GM19043 (cell line): ENCODE results near the gene MCF2L.

Experiments
- ATAC-seq: cut with Tn5 transposase; IDR thresholded peaks from one replicate; pipeline ENCODE4 v1.9.1; 2021; ENCODE audit warnings: low read depth; ENCODE audit not compliant: unreplicated experiment

Gene MCF2L

DNA sequence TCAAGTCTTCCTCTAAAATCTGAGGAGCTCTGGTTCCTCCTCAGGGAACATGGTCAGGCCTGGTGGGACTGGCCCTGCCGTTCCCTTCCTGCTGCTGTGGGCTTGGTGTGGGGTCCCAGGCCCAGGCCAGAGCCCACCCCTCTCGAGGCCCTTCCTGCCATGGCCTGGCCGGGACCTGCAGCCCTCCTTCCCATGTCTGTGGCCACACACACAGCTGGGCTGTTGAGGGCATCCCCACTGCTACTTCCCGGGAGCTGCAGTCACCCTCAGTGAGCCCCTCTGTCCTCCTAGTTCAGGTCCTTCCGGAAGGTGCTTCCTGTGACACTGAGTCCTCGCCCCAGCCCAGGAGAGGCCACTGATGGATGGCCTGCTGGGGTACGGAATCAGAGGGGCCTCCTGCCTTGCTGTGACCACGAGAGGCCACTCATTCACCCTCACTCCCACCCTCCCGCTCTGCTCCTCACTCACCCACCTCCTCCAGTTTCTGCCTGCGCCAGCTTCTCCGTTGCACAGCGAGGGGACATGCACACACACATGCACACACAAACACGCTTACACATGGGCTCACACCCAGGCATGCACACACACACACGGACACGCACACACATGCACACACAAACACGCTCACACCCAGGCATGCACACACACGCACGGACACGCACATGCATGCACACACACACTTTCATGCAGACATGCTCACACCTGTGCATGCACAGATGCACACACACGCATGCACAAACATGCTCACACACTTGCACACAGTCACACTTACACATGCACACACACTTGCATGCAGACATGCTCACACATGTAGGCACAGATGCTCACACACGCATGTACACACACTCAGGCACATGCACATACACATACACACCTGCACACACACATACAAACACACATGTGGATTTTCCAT, 7.3 kb upstream of the MCF2L start:
- no peak for ATAC-seq

DNA sequence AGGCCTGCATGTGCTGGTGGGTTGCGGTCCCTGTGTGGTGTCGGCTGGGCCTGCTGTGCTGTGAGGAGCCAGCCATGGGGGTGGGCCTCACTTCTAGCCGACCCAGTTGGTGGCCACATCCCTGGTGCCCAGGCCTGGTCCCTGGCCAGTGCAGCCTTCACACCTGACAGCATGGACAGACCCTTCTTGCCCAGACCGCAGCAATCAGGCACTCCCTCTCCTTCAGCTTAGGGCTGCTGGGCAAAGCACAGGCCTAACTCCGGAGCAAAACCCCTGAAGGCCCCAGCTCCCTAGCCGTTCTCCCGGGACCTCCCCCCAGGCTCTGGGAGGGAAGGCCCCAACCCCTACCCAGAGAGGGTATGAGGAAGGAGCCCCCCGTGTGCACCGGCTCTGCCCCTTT, 6.6 kb upstream of the MCF2L start:
- no peak for ATAC-seq

DNA sequence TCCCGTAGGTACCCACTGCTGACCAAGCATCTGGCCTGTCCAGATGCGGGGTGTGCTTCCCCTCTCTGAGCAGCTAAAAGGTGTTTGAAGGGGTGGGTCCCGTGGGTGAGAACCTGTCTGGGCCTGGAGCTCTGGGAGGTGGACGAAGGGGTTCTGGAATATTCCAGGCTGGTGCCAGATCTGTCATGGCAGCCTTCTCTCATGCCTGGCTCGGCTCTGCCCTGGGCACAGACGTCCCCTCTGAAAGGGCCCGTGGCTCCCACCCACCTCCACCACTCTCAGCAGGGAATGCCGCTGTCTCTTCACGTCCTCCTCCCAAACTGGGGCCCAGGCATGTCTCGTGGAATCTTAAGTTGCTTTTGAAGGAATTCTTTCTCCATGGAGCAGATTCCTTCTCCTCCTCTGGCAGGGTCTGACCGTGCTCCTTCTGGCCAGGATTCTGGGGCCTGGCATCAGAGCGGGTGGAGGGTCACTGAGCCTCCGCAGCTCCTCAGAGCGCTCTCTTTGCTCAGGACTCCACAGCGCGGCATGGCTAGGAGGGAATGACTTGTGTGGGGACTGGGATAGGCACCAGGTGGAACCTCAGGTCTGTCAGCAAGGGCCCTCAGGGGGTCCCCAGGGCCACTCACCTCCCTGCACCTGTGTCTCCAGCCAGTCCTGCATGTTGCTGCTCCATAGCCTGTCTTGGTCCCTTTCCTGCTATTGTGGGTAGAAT, 5.9 kb upstream of the MCF2L start:
- no peak for ATAC-seq

DNA sequence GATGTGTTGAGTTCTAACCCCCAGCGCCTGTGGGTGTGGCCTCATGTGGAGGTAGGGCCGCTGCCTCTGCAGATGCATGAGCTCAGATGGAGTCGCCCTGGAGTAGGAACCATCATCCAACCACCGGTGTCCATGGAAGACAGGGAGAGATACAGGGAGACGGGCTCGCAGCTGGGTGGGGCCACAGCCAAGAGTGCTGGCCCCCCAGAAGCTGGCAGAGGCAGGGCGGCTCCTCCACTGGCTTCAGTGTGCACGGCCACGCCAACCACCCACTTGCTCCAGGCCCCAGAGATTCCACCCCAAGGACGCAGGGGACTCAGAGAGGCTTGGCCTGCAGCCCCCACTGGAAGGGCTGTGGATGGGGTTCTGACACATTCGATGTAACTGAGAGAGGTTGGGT, 5.4 kb upstream of the MCF2L start:
- ATAC-seq, result no peak

DNA sequence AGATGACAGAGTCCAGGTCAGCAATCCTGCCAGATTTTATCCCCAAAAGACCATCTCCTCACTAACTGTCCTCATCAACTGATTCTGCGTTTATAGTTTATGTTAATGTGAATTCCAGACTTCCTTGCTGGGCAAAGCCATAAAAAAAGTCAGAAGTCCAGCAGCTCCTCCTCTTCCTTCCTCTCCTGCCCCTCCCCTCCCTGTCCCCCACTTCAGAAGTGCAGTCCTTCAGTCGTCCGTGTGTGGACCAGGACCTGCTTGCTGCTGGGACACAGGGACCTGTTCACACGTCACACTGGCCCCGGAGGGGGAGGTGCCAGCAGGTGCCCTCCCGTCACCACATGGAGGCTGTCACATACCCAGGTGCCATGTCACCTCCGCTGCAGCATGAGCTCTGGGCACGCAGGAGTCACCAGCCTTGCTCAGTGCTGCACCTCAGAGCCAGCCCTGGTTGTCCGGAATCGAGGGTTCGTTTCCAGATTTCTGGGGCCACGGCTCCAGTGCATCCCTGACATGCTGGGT, 4.0 kb upstream of the MCF2L start:
- no peak for ATAC-seq

DNA sequence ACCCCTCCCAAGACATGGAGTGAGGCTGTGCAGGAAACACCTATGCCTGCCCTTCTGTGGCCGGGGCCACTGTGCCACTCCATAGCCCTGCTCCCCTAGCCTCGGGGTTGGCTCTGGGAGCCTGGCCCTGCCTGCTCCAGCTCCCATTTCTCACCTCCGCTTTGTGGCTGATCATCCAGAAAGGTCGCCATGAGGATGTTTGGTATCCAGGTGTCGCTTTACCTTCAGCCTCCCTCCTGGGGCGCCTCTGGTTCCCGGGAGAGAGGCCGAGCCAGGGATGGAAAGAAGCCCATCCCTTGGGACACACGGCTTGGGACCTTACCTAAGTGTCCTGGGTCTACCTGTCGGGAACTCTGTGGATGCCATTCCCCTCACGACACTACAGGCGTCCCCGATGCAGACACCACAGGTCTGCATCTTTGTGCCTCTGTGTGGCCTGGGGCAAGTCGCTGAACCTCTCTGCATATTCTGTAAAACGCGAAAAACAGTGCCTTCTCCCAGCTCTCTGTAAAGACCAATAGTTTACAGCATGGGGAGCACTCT, 3.4 kb upstream of the MCF2L start:
- no peak for ATAC-seq

DNA sequence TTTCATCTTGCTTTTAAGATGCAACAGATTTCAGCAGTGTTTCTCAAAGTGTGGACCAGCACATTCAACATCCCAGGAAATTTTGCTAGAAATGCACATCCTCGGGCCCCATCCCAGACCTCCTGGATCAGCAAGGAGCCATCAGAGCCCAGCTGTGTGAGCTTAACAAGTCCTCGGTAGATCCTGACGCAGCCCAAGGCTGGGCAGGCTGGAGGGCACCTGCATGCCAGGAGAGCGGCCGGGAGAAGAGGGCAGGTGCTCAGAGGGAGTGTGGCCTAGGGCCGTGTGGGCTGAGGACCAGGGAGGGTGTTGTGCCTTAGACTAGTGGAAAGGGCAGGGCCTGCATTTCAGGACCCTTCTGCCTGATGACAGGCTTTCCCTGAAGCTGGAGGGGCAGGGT, 2.2 kb upstream of the MCF2L start:
- no peak for ATAC-seq

DNA sequence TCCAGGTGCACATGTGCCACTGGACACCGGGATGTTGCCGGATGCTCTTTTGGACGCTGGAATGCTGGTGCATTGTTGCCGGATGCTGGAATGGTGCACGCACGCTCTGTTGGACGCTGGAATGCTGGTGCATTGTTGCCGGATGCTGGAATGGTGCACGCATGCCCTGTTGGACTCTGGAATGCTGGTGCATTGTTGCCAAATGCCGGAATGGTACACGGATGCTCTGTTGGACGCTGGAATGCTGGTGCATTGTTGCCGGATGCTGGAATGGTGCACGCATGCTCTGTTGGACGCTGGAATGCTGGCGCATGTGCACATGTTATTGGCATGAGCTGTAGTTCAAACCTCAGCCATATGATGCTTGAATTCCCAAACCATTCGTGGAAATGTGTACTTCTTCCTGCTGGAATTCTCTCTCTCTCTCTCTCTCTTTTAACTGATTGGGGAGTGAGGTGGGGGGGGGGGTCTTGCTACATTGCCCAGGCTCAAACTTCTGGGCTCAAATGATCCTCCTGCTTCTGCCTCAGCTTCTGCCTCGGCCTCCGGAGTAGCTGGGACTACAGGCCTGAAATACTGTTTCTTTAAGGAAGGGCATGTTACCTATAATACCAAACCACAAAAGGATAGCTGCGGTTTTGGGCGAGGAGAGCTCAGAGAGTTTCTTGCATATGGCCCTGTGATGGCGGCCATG, 1.2 kb upstream of the MCF2L start:
- no peak for ATAC-seq

DNA sequence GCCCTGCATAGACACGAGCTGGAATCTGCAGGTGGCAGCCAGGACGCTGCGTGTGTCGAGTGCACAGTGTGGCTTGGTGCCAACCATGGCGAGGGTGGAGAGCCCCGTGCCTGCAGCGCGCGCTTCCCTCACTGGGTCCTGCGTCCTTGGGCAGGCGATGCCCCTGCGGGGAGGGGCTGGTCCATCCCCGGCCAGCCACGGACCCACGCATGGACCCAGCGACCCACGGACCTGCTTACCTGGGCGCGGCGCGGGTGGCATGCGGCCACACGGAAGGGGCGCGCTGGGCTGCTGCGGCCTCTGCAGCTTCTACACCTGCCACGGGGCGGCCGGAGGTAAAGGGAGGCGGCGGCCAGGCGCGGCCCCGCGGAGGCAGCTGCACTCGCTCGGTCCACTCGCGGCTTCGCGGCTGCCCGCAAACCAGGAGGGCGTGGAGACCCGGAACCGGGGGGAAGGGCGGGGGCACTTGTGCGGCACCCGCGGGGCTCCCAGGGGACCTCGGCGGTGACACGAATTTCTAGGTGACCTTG, 569 bp upstream of the MCF2L start:
- ATAC-seq, result no peak

DNA sequence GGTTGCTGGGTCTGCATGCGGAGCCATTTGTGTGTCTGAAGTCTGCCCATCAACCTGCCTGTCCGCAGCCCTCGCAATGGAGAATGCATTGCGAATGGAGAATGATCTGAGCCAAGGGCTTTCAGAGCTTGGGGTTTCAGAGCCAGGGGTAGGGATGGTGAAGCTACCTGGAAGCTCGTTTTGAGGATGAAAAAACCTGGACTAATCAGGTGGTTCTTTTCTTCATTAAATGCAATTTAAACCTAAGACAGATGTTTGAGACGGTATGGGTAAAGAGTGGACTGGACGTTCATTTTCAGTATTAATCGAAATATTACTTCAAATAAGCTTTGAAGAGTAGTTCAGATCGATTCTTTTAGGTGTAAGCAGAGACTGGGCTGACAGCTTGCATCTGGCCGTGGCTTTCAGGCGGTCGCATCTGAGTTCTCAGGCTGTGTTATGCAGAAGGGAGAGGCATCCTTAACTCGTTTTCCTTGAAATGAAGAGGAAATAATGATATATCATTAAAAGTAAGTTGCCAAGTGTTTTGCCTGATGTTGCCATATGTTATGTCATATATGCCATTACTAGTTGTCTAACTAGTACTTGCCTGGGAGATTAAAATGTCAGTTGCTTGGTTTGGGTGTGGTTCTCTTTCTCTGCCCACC, 801 bp downstream of the MCF2L start:
- no peak for ATAC-seq

DNA sequence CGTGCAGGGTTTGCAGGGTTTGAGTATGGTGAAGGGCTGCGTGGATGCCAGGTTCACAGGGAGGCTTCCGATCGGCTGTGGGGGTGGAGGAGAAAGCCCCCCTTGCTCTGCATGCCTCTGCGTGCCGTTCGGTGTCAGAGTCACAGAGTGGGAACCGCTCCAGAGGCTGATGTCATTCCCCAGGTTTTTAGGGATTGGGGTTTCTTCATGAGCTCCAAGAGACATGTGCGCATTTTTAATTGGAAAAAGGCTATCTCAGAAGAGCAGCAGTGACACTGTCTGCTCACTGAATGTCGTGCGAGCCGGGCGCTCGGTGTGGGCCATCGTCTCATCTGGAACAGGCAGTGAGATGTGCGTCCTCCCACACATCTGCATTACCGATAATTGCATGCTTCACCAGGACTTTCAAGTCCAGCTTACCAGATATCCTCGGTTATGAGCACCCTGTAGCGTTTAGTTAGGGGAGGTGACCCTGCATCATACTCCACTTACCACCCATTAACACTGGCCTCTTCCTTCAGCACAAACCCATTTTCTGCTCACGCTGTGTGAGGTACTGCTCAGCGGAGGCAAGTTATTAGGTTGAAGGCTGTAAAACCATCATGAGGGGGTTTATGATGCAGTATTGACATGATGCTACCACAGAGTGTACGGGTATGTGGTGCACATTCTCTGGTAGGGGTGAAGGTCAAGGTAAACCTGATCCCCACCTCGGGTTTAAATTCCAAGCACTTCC, 1.7 kb downstream of the MCF2L start:
- ATAC-seq, result no peak

DNA sequence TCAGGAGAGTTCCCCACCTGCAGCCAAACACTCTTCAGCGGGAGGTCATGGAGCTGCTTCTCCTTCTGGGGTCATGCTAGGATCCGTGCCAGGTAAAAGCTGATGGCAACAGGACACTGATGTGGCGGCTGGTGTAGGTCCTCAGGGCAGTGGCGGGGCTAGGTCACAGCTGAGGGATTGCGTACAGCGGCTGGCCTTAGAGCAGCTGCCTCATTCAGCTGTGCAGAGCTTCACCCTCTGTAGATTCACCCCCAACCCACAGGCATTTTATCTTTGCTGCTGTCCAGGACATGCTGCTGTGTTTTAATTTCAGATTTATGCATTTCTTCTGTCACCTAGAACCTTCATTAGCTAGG, 2.3 kb downstream of the MCF2L start:
- ATAC-seq, result no peak

DNA sequence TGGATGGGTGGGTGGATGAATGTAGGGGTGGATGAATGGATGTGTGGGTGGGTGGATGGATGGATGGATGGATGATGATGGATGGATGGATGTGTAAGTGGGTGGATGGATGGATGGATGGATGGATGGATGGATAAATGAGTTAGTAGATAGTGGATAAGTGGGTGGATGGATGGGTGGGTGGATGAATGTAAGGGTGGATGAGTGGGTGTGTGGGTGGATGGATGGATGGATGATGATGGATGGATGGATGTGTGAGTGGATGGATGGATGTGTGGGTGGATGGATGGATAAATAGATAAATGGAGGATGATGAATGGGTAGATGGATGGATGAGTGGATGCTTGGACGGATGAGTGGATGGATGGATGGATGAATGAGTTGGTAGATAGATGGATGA, 3.2 kb downstream of the MCF2L start:
- no peak for ATAC-seq

DNA sequence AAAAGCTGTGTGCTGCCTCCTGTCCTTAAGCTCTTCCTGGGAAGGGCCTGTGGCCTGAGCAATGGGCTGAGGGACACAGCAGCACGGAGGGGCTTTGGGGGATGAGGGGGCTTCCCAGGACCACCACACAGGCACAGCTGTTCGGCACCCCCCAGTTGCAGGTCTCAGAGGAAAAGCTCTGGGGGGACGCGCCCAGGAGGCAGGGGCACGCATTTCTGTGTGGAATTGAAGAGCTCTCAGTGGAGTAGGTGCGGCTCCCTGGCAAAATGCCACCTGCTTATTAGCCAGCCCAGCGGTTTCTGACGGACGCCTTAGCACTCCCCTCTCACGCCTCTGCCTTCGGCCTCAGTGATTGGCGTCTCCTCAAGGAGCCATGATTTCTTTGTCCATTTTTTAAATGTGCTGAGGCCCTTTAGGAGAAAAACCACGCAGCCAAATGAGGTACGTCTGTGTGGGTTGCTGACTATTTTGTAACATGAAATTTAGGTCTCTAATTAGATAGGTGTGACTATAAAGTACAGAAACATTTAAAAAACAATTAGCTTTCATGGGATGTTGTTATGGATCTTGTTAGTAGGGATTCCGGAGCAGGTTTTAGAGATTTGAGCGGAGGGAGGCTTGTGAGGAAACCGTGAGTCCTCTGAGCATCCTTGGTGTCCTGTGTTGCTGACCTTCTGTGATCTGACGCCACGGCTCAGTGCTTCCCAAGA, 4.0 kb downstream of the MCF2L start:
- no peak for ATAC-seq

DNA sequence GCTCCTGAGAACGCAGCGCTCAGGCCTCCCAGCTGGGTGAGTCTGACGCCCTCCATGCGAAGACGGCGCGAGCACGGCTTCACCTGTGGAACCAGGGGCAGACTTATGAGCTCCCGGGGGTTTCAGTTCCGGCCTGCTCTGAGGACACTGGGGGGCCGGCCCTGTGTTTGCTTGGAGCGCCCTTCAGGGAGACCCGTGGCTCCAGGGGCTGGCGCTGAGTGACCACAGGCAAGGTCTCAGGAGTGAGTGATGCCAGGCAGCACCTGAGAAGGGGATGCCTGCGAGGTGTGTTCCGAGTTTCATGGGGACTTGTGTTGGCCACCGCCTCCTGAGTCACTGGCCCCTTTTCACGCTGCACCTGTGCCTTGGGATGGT, 4.5 kb downstream of the MCF2L start:
- no peak for ATAC-seq

DNA sequence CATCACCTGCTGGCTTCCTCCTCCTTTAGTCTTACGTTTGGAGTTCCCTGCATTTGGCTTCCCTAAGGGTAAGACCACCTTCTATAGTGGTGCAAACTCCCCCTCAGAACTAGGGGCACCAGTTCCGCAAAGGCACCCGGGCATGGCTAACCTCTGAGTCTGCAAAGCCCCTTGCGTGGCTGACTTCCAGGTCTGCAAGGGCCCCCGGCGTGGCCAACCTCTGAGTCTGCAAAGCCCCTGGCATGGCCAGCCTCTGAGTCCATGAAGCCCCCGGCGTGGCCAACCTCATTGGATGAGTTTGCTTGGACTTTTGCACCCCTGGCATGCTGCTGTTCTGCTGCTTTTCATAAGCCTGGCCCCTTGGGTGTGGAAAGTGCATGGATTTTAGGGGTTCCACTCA, 5.1 kb downstream of the MCF2L start:
- ATAC-seq, result no peak

DNA sequence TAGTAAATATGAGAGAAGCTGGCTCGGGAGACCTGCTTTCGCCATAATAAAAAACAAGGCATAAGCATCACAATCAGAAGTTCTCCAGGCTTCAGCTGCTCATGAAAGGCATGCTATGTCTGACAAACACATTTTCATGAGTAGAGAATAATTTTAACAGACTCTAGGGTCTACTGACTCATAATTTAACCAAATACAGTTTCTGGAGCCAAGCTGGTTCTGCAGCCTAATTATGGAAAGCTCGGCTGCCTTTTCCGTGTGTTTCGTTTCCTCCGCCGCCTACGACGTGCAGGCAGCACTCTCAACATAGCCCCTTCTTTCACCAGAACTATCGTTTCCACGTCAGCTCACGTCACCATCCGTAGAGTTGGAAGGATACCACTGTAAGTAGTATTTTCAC, 5.7 kb downstream of the MCF2L start:
- no peak for ATAC-seq

DNA sequence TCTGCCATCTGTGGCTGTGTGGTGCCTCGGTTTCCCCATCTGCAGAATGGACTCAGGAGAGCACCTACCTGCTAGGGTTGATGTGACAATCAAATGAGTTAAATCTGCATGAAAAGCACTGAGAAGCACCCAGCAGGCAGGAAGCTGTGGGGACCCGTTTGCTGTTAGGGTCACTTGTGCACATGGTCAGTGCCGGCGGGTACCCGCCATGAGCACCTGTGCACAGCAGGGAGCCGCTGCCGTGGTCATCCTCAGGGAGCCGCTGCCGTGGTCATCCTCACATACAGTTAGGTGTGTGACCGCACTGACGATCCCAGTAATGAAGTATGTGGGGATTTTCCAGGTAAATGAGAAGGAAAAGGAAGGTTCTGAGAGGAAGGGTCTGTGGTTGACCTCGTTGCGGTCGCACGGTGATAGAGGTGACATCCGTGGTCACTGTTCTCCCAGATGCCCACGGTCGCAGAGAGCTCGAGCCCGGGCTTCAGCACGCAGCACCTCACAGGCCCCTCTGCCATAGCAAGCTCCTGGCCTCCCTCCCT, 6.5 kb downstream of the MCF2L start:
- ATAC-seq, result no peak

DNA sequence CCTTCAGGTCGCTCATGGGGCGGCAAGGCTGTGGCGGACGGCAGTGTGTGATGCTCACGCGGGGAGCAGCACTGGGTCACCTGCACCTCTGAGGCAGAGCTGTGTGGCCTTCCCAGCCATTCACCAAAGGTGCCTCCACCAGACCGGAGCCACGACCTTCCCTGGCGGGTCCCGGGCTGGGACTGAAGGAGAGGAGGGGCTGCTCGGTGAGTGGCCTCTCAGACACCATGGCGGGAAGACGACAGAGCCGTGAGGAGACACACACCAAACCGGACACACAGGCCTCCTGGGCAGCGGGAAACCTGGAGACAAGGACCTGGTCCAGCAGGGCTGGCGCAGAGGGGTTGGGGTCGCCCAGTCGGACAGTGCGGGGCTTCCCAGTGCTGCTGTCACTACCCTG, 7.5 kb downstream of the MCF2L start:
- ATAC-seq, result no peak
